Activated T-cell treated with anti-CD3 and anti-CD28 coated beads for 4 hours (primary cell): Measurements from ENCODE around the gene PYGB.

Experiments
- DNase-seq: peaks from one replicate; pipeline ENCODE4 v3.0.0-alpha.2; 2020

Gene PYGB

GRCh38 chr20:25247956-25248785 lies at the start of gene PYGB:
Gene PYGB, plus strand, starts transcription at chr20:25248085. Its CDS starts 94 bp downstream, at chr20:25248179.
- DNase-seq, result peak; percentile 68

GRCh38 chr20:25198663-25199383 lies 49.1 kb upstream of the PYGB start:
- DNase-seq, result no peak

GRCh38 chr20:25199473-25200260 lies 48.2 kb upstream of the PYGB start:
- no peak for DNase-seq

GRCh38 chr20:25203089-25203488 lies 44.8 kb upstream of the PYGB start:
- no peak for DNase-seq

- no peak for DNase-seq
These were observed 44.0 kb upstream of the PYGB start for GRCh38 chr20:25203871-25204320.

GRCh38 chr20:25204550-25205276 lies 43.2 kb upstream of the PYGB start:
- DNase-seq, result no peak

GRCh38 chr20:25205277-25206062 lies 42.4 kb upstream of the PYGB start:
- DNase-seq, result no peak

- no peak for DNase-seq
These were observed 41.9 kb upstream of the PYGB start for GRCh38 chr20:25206063-25206403.

GRCh38 chr20:25206548-25206947 lies 41.3 kb upstream of the PYGB start:
- no peak for DNase-seq

GRCh38 chr20:25207149-25207959 lies 40.5 kb upstream of the PYGB start:
- no peak for DNase-seq

GRCh38 chr20:25207960-25208534 lies 39.8 kb upstream of the PYGB start:
- DNase-seq, result no peak

GRCh38 chr20:25209400-25209799 lies 38.5 kb upstream of the PYGB start:
- no peak for DNase-seq

GRCh38 chr20:25209911-25210310 lies 38.0 kb upstream of the PYGB start:
- DNase-seq, result no peak

- DNase-seq, result no peak
These were observed 36.6 kb upstream of the PYGB start for GRCh38 chr20:25211273-25211672.

GRCh38 chr20:25212242-25212641 lies 35.6 kb upstream of the PYGB start:
- DNase-seq, result no peak

GRCh38 chr20:25213566-25214425 lies 34.1 kb upstream of the PYGB start:
- DNase-seq, result no peak

GRCh38 chr20:25214426-25214790 lies 33.5 kb upstream of the PYGB start:
- no peak for DNase-seq

- no peak for DNase-seq
These were observed 33.1 kb upstream of the PYGB start for GRCh38 chr20:25214819-25215218.

- DNase-seq, result no peak
These were observed 32.4 kb upstream of the PYGB start for GRCh38 chr20:25215521-25215920.
